ENCODE results near the gene RPN2. TPM values are rescaled to one million over a fixed set of nuclear protein-coding genes. Genes with fewer than 3 reads are reported as not detected.

RPN2 gene
- total RNA-seq, 1 experiment from 2014 or later = 220 TPM

DNA sequence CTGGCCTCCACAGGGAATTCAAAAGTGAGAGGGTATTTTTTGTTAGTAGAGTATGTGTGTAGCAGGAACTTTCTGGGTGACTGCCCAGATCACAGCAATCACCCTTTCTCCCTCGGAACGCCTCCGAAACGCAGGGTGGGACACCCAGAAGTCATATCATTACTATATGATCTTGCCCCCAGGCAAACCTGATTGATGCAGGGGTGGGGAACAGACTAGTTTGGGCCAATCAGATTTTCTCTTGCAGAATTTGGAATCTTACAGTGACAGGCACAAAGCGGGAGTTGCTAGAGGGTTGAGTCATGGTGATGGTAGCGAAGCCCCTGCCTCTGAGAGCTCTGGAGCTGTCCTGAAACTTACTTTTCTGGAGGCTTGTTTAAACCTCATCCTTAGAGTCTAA lies 16.5 kb upstream of the RPN2 start:
- ChIA-PET CTCF (no interaction called here), RAD21 (ENCODE audit: low non-redundant PET in 1 of 2, low total read pairs in 2 of 2, uncharacterized antibody in 2 of 2, unreplicated experiment in 2 of 2) (interaction anchor here in 1 of 2 experiments (0.7 kb wide), 1 partner anchor 19 kb away, joined by 3 read pairs; no protein-coding TSS in a partner anchor), POLR2A (no interaction called here)
- Histone ChIP-seq H3K36me3 (ENCODE audit: control insufficient read depth in 1 of 2, insufficient read depth in 2 of 2, low read length in 2 of 2) (no peaks in the 10 kb centered on the region), H3K9me2 (ENCODE audit: insufficient read depth) (no peaks in the 10 kb centered on the region), H3K79me2 (ENCODE audit: insufficient read depth, low read length) (no peaks in the 10 kb centered on the region), H3K9me3 (ENCODE audit: control insufficient read depth in 1 of 2, insufficient read depth in 1 of 2, low read depth in 1 of 2, low read length in 2 of 2) (no peaks in the 10 kb centered on the region), H3K4me1 (ENCODE audit: control insufficient read depth in 1 of 2, insufficient read depth in 2 of 2, low read length in 2 of 2) (no peaks in the 10 kb centered on the region), H3K27me3 (ENCODE audit: insufficient read depth, low read length) (peaks cover 43% of the 10 kb centered on the region), H3K9ac (ENCODE audit: low read length) (no peak overlapping the region), H3K4me3 (replicated peaks in 1 of 2; ENCODE audit: low read depth in 1 of 2, low read length in 2 of 2) (no peak overlapping the region), H2AFZ (ENCODE audit: low read depth, low read length, poor library complexity, severe bottlenecking) (no peak overlapping the region), H3K27ac (ENCODE audit: low read depth, low read length) (no peak overlapping the region), H3K4me2 (ENCODE audit: low read length) (no peak overlapping the region), H4K20me1 (ENCODE audit: insufficient read depth) (no peaks in the 10 kb centered on the region)
- intact Hi-C loops (cut with micrococcal nuclease) = no loop called here
- DNase-seq (ENCODE audit: low read depth, low spot score) (no peak), ATAC-seq (no peak)
- BruUV-seq (replicated peaks) = no TSS peak
- TF ChIP-seq ZBTB33 (IDR thresholded peaks at IDR 0.05; ENCODE audit: extremely low read depth, insufficient replicate concordance, low read length) (no peak), CTCF (IDR thresholded peaks at IDR 0.05 in 2 of 3, conservative IDR thresholded peaks at IDR 0.05 in 1 of 3; ENCODE audit: borderline replicate concordance in 1 of 3, insufficient read depth in 1 of 3, low read depth in 2 of 3, low read length in 2 of 3) (no peak), JUND (IDR thresholded peaks at IDR 0.05) (no peak), ZNF274 (IDR thresholded peaks at IDR 0.05; ENCODE audit: low read depth, low read length) (no peak), ELF1 (IDR thresholded peaks at IDR 0.05; ENCODE audit: borderline replicate concordance, low read depth) (no peak), POLR2A (IDR thresholded peaks at IDR 0.05; ENCODE audit: borderline replicate concordance, extremely low read depth, insufficient read depth, insufficient read length) (no peak), EZH2phosphoT487 (IDR thresholded peaks at IDR 0.05; ENCODE audit: borderline replicate concordance) (no peak), TCF7L2 (IDR thresholded peaks at IDR 0.05; ENCODE audit: borderline replicate concordance, extremely low read depth, insufficient read depth, insufficient read length) (no peak), REST (IDR thresholded peaks at IDR 0.05; ENCODE audit: low read depth) (no peak), EZH2 (IDR thresholded peaks at IDR 0.05) (no peak), POLR2AphosphoS5 (IDR thresholded peaks at IDR 0.05; ENCODE audit: low read depth, low read length) (no peak), CEBPB (IDR thresholded peaks at IDR 0.05; ENCODE audit: low read depth) (no peak), SRF (IDR thresholded peaks at IDR 0.05; ENCODE audit: low read depth) (no peak), FOSL1 (IDR thresholded peaks at IDR 0.05; ENCODE audit: low read depth) (no peak), CBX3 (IDR thresholded peaks at IDR 0.05; ENCODE audit: low read depth) (no peak), SIN3A (IDR thresholded peaks at IDR 0.05; ENCODE audit: low read depth) (no peak), ZFX (IDR thresholded peaks at IDR 0.05) (no peak), YY1 (IDR thresholded peaks at IDR 0.05; ENCODE audit: extremely low read depth, insufficient replicate concordance, low read depth, low read length) (no peak)
- TF ChIP-seq, protein P1, sequence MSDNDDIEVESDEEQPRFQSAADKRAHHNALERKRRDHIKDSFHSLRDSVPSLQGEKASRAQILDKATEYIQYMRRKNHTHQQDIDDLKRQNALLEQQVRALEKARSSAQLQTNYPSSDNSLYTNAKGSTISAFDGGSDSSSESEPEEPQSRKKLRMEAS (IDR thresholded peaks at IDR 0.05) = no peak
- TF ChIP-seq, protein P2, sequence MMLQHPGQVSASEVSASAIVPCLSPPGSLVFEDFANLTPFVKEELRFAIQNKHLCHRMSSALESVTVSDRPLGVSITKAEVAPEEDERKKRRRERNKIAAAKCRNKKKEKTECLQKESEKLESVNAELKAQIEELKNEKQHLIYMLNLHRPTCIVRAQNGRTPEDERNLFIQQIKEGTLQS (IDR thresholded peaks at IDR 0.05) = no peak

Measured in HCT116 (cell line).